NT2/D1 (cell line): Measurements from ENCODE around the gene BLTP1.

ENCODE experiments used
- SUZ12 ChIP-seq: IDR thresholded peaks from 2 replicates; pipeline ENCODE4 v1.6.1; 2011; ENCODE audit not compliant: insufficient read length, insufficient read depth; ENCODE audit errors: extremely low read depth
- ZNF274 ChIP-seq: IDR thresholded peaks from 2 replicates; pipeline ENCODE4 v1.6.1; 2011; ENCODE audit warnings: mild to moderate bottlenecking, low read depth, low read length

- TF ChIP-seq SUZ12 (no peak), ZNF274 (no peak)
Observed at GRCh38 chr4:122195718-122196117, 43.6 kb downstream of the BLTP1 start.
